Measurements from ENCODE around the gene AGBL4.

GRCh38 chr1:48547561-48548220 lies 1476.1 kb downstream of the AGBL4 start:
- no peak for TF ChIP-seq CTCF (IDR thresholded peaks at IDR 0.05; ENCODE audit: low read length)
- TF ChIP-seq EZH2 (IDR thresholded peaks at IDR 0.05; ENCODE audit: borderline replicate concordance, low read length) = no peak

Data from OCI-LY1 (cell line).